HG02884 (cell line): ENCODE results near the gene ERVV-1.
"Not testable (repeated sequence)": the region's sequence is repeated elsewhere in the genome, so short reads cannot be mapped to it uniquely, and the experiment has no call there.

Experiments used
- ATAC-seq: cut with Tn5 transposase; IDR thresholded peaks from one replicate; pipeline ENCODE4 v1.9.1; 2021; ENCODE audit warnings: mild to moderate bottlenecking, moderate library complexity; ENCODE audit not compliant: unreplicated experiment

Gene ERVV-1

DNA sequence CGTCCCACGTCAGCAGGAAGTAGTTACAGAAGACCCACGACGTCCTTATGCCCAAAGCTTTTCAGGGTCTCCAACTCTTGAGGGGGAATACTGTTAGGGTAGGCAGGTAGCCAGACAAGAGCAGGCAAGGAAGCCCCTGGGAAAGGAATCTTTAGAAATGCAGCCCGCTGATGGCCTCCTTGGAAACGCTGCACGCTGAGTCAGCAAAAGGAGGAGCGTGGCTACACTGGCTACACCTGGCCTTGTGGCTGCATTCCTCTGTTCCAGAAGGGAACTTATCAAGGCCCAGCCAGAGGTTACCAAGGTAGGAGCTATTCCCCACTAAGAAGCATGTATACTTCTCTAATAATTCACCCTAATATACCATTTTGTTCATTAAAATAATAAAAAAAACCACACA lies 2.0 kb downstream of the ERVV-1 start:
- no peak for ATAC-seq

DNA sequence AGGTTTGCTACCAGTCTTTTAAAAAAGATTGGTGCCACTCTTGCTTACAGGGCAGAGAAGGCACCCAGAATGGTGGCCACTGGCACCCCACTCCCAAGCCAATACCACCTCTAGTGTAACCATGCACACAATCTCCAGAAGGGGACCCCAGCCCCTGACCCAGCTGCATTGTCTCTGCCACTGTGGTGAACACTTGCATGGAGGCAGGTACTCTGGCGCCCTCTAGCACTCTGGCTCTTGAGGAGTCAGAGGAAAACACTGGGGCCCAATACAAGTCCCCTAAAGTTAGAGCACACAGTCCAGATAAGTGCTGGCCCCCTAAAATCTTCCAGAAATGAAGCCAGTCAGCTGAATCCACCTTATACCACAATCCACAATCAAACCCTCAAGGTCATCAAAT lies 6.0 kb downstream of the ERVV-1 start:
- no peak for ATAC-seq

- not testable (repeated sequence) for ATAC-seq
These were observed 14.6 kb downstream of the ERVV-1 start for GRCh38 chr19:53028306-53028705.

- no peak for ATAC-seq
These were observed 20.3 kb downstream of the ERVV-1 start for GRCh38 chr19:53034054-53034453.

- no peak for ATAC-seq
These were observed 21.4 kb downstream of the ERVV-1 start for GRCh38 chr19:53034948-53035675.

GRCh38 chr19:53037101-53038097 lies 23.7 kb downstream of the ERVV-1 start:
- ATAC-seq: no peak

DNA sequence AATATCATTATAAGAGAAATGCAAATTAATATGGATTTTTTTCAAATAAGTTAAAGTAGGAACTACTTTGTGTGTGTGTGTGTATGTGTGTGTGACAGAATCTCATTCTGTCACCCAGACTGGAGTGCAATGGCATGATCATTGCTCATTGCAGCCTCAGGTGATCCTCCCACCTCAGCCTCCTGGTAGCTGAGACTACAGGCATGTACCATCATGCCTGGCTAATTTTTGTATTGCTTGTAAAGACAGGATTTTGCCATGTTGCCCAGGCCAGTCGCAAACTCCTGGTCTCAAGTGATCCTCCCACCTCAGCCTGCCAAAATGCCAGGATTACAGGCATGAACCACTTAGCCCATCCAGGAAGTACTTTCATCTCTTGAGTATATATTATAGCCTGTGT lies 27.6 kb downstream of the ERVV-1 start:
- no peak for ATAC-seq

DNA sequence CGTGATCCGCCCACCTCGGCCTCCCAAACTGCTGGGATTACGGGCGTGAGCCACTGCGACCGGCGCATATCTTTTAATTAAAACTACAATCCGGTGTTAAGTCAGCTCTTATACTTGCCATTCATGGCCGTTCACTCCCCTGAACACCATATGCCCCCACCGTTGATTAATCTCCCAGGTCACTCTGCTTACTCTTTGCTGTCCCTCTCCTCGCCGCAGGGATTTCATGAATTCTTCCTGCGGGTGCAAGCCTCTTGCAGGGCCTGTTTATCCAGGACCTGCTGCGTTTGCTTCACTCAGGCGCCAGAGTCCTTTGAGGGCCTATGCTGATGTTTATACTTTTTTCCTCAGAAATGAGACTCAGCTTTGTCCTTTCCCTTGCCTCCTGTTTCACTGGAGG lies 31.8 kb downstream of the ERVV-1 start:
- ATAC-seq: no peak

DNA sequence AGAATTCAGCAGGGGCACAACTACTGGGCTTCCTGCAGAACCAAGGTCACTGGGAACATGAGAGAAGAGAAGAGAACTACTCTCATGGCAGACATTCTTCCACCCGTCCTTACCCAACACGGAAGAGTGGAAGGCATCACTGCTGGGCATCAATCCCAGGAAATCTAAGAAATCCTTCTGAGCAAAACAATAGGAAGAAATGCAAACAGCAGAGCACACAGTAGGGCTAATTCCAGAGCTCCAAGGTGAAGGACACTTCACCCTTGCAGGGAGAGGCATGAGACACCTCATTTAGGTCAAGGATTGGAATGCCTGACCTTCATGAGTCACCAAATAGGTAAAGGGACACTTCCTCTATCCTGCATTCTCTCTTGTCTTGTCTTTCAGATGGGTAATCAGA lies 33.7 kb downstream of the ERVV-1 start:
- ATAC-seq: no peak

GRCh38 chr19:53055117-53055516 lies 41.4 kb downstream of the ERVV-1 start:
- no peak for ATAC-seq

DNA sequence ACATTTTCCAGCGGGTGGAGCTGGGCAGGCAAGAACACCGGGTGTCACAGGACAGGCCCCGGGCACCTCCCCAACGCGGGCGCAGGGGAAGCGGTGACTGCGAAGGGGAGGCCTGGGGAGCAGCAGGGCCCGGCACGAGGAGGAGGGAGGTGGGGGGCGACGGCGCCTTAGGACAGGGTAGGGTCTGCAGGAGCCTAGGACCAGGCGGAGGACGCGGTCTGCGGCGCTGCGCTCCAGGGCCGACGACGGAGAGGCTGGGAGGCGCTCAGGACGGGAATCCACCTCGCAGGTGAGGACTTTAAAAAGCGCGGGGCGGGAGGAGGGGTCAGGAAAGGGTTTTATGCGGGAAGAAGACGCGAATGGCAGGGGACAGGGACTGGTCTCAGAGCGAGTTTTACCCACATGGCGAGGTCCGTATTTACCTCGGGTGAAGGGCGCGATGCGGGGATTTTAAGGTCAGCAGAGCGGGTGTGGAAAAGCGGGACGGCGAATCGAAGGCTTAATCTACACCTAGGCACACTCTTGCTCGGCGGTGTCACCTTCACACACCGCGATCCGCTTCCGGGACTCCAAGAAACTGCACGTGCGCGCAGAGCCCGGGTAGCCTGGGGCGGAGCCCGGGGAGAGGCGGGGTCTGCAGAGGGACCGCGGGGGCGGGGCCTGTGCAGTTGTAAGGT lies 44.3 kb downstream of the ERVV-1 start:
- ATAC-seq: no peak
